HG03571 (cell line): ENCODE results near the gene TCF7L1.
"Not testable (repeated sequence)": the region's sequence is repeated elsewhere in the genome, so short reads cannot be mapped to it uniquely, and the experiment has no call there.

ENCODE experiments used
- ATAC-seq: cut with Tn5 transposase; IDR thresholded peaks from one replicate; pipeline ENCODE4 v1.9.1; 2021; ENCODE audit not compliant: unreplicated experiment

TCF7L1 gene

GRCh38 chr2:85181134-85181631 is 48.0 kb downstream of the TCF7L1 start:
- no peak for ATAC-seq

GRCh38 chr2:85181844-85182456 is 48.8 kb downstream of the TCF7L1 start:
- ATAC-seq: no peak

GRCh38 chr2:85183076-85183475 is 49.9 kb downstream of the TCF7L1 start:
- no peak for ATAC-seq

- no peak for ATAC-seq
Observed at GRCh38 chr2:85183479-85183878, 50.3 kb downstream of the TCF7L1 start.

- no peak for ATAC-seq
Observed at GRCh38 chr2:85184231-85184630, 51.0 kb downstream of the TCF7L1 start.

- no peak for ATAC-seq
Observed at GRCh38 chr2:85184990-85185389, 51.8 kb downstream of the TCF7L1 start.

- no peak for ATAC-seq
Observed at GRCh38 chr2:85185431-85185940, 52.3 kb downstream of the TCF7L1 start.

GRCh38 chr2:85187069-85187468 is 53.9 kb downstream of the TCF7L1 start:
- ATAC-seq: no peak

GRCh38 chr2:85188852-85189251 is 55.7 kb downstream of the TCF7L1 start:
- ATAC-seq: no peak

GRCh38 chr2:85189606-85190270 is 56.5 kb downstream of the TCF7L1 start:
- ATAC-seq: no peak

GRCh38 chr2:85191157-85191556 is 58.0 kb downstream of the TCF7L1 start:
- no peak for ATAC-seq

GRCh38 chr2:85194780-85195480 is 61.7 kb downstream of the TCF7L1 start:
- no peak for ATAC-seq

GRCh38 chr2:85195956-85196355 is 62.8 kb downstream of the TCF7L1 start:
- no peak for ATAC-seq

GRCh38 chr2:85199698-85200097 is 66.5 kb downstream of the TCF7L1 start:
- ATAC-seq: no peak

- ATAC-seq: no peak
Observed at GRCh38 chr2:85209887-85210286, 76.7 kb downstream of the TCF7L1 start.

- no peak for ATAC-seq
Observed at GRCh38 chr2:85210511-85210910, 77.3 kb downstream of the TCF7L1 start.

- ATAC-seq: not testable (repeated sequence)
Observed at GRCh38 chr2:85211606-85212005, 78.4 kb downstream of the TCF7L1 start.

GRCh38 chr2:85212841-85213240 is 79.6 kb downstream of the TCF7L1 start:
- no peak for ATAC-seq

GRCh38 chr2:85213404-85213803 is 80.2 kb downstream of the TCF7L1 start:
- ATAC-seq: no peak

- ATAC-seq: no peak
Observed at GRCh38 chr2:85213901-85214512, 80.8 kb downstream of the TCF7L1 start.

- no peak for ATAC-seq
Observed at GRCh38 chr2:85215081-85215447, 81.9 kb downstream of the TCF7L1 start.
